Fibroblast of peridontal ligament (primary cell): ENCODE results near the gene MDM2.

Source experiments
- DNase-seq: peaks from one replicate; pipeline ENCODE4 v3.0.0-alpha.2; 2010; ENCODE audit errors: extremely low read depth

MDM2 gene

GRCh38 chr12:68807576-68808387 lies at the start of gene MDM2:
Gene MDM2 (plus strand): TSS chr12:68808177. CDS start chr12:68808478, 301 bp downstream.
- DNase-seq, result peak; percentile 75

DNA sequence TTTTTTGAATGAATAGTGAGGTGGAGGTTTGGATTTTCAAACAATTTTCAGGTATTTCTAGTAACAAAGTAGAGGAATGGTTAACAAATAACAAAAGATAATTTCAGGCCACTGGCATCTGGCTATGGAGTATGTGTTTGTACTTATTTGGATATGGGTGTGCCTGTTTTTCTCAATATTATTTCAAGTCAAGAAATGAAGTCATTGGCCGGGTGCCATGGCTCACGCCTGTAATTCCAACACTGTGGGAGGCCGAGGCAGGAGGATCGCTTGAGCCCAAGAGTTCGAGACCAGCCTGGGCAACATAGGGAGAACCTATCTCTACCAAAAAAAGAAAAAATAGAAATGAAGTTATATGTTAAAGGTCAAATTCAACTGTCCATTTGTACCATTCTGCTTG lies 48.1 kb upstream of the MDM2 start:
- no peak for DNase-seq

DNA sequence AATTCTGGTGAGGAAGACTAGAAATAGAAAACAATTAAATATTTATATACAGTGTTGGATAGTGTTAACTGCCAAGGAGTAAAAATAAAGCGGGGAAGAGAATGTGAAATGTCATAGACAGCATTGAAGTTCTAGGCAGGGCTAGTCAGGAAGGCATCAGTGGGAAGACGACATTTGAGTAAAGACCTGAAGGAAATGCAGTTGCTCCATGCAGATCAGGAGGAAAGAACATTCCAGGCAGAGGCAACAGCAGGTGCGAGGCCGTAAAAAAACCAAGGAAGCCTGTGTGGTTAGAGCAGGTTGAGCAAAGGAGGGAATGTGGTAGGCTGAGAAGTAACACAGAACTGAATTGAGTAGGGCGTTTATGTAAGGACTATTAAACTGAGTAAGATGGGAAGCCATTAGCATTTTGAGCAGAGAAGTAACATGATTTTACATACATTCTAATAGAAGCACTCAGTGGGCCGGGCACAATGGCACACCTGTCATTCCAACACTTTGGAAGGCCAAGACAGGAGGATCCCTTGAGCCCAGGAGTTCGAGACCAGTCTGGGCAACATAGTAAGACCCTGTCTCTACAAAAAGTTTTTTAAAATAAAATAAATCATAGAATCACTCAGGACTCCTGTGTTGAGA lies 47.1 kb upstream of the MDM2 start:
- DNase-seq, result no peak

DNA sequence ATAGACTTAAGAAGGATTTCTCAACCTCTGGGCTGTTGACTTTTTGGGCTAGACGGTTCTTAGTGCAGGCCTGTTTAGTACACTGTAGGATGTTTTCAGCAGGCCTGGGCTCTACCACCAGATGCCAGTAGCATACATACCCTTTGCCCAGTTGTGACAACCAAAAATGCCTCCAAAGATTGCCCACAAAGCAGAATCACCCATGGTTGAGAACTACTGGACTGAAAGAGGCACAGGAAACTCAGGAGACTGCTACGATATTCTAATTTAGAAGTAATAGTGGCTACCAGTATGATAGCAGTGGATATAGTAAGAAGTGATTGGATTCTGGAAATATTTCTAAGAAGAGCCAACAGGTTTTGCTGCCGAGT lies 46.5 kb upstream of the MDM2 start:
- DNase-seq, result no peak

- no peak for DNase-seq
Observed at GRCh38 chr12:68761901-68762630, 45.9 kb upstream of the MDM2 start.

DNA sequence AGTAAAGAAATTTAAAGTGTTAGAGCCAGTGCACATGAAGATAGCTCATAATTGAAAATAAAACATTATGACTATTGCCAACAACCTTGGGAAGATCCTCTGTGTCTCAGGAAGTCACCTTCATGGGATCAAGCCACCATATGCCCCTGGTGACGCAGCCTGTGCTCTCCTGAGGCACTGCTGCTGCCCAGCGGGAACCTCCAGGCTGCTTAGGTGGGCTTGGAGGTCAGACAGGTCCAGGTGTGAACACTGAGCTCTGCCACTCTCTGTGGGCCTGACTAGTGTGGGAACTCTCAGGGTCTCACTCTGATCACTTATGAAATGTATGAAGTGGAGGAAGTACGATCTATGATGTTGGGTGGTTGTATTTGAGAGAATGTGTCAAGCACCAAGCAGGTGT lies 45.3 kb upstream of the MDM2 start:
- DNase-seq, result no peak

GRCh38 chr12:68765696-68766095 lies 42.3 kb upstream of the MDM2 start:
- DNase-seq, result no peak

DNA sequence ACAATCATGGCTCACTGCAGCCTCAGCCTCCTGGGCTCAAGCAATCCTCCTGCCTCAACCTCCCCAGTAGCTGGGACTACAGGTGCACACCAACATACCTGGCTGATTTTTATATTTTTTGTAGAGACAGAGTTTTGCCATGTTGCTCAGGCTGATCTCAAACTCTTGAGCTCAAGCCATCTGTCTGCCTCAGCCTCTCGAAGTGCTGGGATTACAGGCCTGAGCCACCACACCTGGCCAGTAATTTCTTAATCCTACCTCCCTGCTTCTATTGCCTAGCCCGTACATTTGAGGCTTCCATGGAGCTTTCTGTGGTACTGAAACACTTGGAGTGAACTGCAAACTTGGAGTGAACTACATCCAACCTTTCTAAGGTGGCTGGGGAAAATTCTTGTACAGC lies 41.3 kb upstream of the MDM2 start:
- DNase-seq, result no peak

DNA sequence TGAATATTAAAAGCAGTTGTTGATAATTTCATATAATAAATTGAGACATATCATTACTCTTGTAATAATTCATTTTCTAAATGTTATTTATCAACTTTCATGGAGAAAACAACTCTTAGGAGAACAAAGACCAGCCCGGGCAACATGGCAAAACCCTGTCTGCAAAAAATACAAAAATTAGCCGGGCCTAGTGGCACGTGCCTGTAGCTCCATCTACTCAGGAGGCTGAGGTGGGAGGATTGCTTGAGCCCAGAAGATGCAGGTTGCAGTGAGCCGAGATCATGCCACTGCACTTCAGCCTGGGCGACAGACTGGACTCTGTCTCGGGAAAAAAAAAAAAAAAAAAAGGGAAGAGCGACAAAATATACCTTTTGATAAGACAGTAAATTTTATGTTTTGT lies 40.8 kb upstream of the MDM2 start:
- no peak for DNase-seq

DNA sequence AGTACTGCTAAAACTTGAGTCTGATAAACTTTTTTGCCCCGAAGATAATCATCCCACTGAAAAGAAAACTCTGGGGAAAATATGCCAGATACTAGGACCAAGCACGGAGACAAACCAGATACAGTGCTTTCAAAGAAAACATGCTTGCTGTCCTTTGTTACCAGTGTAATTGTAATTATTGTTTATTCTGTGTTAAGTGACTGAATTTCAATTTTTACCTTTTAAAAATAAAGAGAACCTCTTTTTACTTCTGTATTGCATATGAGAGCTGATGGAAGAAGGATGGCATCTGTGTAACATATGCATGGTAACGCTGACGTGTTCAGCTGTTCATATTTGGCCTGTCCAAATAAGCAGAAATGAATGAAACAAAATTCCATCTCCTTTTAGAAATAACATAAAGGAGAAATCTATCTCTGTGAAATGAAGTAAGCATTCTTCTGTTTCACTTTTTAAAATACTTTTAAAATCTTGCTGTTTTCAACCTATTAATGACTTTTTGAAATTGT lies 39.5 kb upstream of the MDM2 start:
- no peak for DNase-seq

DNA sequence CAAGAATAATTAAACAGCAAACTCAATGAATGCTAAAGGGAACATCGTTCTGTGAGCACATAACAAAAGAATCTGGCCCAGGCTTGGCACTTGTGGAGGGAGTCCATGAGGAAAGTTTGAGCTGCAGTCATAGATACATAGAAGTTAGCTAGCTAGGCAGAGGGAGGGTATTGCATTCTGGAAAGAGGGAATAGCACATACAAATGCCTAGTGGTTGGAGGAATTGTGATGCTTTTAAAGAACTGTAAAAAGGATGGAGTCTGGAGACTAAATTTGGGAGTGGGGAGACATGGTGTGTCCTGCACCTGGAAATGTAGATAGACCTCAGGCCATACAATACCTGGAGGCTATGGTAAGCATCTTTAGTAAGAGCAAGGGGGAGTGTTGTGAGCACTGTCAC lies 38.0 kb upstream of the MDM2 start:
- DNase-seq, result no peak

- no peak for DNase-seq
Observed at GRCh38 chr12:68771223-68771925, 36.6 kb upstream of the MDM2 start.

GRCh38 chr12:68772714-68773113 lies 35.3 kb upstream of the MDM2 start:
- DNase-seq, result no peak

- peak; percentile 29 for DNase-seq
Observed at GRCh38 chr12:68773582-68773981, 34.4 kb upstream of the MDM2 start.

- no peak for DNase-seq
Observed at GRCh38 chr12:68775121-68775630, 32.8 kb upstream of the MDM2 start.

GRCh38 chr12:68776976-68777610 lies 30.9 kb upstream of the MDM2 start:
- no peak for DNase-seq

DNA sequence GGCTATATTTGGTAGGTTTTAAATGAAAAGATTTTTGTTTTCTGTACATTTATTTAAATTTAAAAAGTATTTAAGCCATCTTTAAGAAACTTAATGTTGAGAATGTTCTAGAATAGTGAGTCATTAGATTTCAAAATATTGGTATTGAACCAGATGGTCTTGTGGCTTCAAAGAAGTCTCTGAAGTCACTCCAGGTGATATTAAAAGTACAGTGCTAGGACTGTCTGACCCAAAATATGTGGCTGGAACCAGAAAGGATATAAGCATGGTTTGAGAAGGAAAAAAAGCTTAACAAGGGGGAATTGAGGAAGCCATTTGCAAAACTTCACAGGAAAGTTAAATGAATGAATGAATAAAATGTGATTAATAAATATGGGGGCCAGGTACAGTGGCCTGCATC lies 28.7 kb upstream of the MDM2 start:
- DNase-seq, result no peak

- DNase-seq, result no peak
Observed at GRCh38 chr12:68780731-68781130, 27.2 kb upstream of the MDM2 start.

- DNase-seq, result no peak
Observed at GRCh38 chr12:68781728-68782127, 26.2 kb upstream of the MDM2 start.

DNA sequence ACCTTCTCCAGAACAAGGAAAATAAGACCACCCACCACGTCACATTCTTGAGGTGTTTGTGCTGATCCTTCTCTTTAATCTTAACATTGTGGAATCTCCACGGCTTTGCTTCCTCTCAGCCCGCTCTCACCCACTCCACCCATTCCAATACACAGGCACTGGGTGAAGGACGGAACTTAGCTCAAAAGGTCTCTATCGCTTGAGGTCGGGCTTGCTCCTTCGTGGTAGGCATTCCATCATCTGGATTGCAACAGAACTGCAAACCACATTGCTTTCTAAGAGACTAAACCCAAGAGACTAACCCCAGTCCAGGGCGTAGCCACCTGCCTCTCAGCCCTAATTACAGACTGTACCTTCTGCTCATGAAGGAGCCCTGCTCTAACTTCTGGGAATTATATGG lies 24.0 kb upstream of the MDM2 start:
- peak; percentile 30 for DNase-seq

GRCh38 chr12:68785358-68785757 lies 22.6 kb upstream of the MDM2 start:
- peak; percentile 11 for DNase-seq
